COLO829 (cell line): ENCODE results near the gene FOXL1.
"Not testable (repeated sequence)": the region's sequence is repeated elsewhere in the genome, so short reads cannot be mapped to it uniquely, and the experiment has no call there.

Source experiments
- DNase-seq: peaks from one replicate; pipeline ENCODE4 v3.0.0; 2012; ENCODE audit warnings: low spot score

FOXL1 gene

DNA sequence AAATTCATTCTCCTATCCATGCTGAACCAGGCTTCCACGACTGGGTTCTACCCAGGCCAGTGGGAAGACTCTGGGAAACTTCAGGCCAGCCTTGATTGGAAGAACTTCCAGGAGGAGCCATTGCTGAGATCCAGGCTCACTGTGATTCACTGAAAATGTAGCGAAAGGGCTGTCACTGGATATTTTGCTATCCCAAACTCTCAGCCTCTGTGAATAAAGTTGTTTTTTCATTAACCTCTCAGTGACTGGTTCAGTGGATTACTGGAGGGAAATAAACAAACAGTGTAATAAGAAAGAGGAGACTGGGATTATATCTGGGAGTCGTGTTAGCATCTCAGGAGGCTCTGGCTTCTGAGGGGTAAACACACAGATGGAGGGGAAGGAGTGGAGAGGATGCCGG is 3.1 kb downstream of the FOXL1 start:
- no peak for DNase-seq

DNA sequence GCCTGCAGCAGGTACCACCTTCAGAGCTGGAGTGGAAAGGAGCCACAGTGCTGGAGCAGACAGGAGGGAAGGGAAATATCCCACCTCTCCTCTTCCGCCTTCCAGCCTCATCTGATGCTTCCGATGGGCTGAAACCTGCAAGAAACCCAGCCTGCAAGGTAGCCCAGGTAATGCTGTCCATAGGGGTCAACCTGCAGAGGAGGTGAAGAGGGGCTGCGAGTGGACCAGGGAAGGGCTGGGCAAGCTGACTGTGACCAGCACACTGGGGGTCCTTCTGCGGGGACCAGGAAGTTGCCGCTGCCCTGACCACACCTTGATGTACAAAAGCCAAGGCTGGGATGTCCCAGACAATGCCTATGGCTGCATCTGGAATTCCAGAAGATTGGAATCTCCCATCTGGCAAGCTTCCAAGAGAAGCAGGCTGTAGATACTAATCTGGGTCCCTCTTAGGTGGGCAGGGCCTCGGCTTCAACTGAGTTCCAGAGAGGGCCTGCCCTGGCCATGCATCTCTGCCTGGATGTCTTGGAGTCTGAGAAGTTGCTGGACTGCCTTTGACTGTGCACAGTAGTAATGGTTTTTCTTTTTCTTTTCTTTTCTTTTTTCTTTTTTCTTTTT is 5.8 kb downstream of the FOXL1 start:
- no peak for DNase-seq

DNA sequence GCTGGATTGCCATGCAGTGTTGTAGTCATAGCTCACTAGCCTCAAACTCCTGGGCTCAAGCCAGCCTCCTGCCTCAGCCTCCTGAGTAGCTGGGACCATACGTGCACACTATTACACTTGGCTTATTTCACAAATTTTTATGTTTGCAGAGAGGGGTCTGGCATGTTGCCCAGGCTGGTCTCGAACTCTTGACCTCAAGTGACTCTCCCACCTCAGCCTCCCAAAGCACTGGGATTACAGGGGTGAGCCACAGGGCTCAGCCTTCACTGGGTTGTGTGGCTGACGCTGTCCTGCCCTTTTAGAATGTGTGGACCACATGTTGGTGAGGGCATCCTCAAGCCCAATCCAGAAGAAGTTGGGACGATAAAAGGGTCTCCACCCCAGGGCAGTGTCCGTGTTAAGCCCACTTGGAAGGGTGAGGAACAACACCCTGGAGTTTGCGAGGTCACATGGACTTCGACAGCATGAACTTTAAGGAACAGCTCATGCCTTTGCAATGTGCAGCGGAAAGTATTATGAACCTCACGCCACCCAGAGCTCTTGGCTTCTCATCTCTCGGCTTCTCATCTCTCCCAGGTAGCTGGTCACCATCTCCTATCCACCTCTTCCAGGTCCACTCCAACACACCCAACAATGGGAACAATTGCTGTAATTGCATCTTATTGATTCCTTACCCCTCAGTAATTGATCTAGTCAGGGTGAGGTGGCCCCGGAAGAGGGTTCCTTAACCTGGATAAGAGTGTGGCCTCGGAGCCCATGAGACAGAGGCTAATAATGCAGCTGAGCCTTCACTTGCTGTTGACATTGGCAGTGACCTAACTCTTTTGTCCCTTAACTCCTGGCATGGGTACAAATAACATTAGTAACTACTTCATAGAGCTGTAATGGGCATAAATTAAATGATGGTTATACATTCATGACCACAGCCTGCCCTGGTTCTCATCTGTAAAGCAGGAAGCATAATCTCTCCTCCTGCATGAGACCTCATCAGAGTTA is 6.7 kb downstream of the FOXL1 start:
- DNase-seq = no peak

DNA sequence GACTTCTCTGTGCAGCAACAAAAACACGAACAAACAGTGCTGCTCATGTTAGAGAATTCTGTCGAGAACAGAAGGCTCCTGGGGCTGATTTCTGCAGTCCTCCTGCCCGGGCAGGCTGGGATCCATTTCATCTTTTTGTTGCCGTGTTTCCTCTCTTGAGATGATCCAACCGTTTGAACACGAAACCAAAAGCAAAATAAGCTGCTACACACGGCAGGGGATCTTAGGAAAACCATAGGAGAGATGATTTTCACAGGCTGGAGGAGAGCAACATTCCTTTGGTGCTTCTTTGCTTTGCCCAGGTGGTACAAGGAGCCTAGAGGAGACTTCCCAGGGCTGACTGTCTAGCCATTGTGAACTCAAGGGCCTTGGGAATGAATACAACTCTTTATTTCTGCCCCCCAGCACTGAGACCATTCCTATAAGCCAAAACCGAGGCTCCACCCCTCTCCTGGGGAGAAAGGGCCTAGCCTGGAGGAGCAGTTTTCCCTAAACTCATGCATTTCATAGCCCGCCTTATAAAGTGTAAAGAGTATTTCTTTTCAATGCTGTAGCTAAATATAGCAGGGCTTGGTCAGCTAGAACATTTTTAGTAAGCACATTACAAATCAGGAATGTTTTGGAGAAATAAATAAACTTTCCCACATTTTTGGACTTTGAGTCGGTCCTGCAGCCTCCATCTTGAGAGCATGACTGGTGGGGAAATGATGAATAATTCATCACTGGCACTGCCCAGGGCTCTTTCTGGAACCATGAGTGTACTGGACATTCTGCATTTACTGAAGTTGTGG is 7.7 kb downstream of the FOXL1 start:
- no peak for DNase-seq

DNA sequence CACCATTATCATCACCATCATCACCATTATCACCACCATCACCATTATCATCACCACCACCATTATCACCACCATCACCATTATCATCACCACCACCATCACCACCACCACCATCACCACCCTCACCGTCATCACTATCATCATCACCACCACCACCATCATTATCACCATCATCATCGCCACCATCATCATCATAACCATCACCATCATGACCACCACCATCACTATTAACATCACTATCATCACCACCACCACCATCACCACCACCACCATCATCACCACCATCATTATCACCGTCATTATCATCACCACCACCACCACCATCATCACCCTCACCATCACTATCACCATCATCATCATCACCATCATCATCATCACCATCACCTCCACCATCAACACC is 9.1 kb downstream of the FOXL1 start:
- DNase-seq = no peak

DNA sequence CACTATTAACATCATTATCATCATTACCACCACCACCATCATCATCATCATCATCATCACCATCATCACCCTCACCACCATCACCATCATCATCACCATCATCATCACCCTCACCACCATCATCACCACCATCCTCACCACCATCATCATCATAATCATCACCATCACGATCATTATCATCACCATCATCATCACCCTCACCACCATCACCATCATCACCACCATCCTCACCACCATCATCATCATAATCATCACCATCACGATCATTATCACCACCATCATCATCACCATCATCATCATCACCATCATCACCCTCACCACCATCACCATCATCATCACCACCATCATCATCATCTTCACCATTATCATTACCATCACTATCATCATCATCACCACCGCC is 9.6 kb downstream of the FOXL1 start:
- DNase-seq = not testable (repeated sequence)

DNA sequence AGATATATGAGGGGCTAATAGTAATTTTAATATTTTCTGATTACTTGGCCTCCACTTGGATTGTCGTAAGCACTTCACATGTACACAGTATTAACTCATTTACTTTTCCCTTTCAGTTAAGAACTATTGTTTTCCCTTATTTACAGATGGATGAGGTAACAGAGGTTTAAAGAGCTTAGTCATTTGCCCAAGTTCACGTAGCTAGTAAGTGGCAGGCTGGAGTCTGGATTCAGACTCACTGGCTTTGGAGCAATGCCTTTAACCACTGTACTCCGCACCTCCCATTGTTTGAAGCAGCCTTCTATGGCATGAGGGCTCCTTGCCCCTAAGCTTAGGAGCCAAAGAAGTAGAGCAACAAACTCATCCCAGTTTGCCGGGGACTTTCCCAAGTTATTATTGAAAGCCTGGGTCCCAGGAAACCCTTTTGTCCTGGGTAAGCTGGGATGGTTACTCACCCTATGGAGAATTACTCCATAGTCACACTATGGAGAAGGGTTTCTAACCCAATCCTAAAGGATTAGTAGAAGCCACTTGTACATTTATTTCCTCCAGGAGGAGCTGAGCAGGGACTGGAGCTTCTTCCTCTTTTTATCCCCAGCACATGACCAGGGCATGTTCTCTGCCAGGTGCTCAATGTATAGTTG is 12.3 kb downstream of the FOXL1 start:
- DNase-seq = no peak

DNA sequence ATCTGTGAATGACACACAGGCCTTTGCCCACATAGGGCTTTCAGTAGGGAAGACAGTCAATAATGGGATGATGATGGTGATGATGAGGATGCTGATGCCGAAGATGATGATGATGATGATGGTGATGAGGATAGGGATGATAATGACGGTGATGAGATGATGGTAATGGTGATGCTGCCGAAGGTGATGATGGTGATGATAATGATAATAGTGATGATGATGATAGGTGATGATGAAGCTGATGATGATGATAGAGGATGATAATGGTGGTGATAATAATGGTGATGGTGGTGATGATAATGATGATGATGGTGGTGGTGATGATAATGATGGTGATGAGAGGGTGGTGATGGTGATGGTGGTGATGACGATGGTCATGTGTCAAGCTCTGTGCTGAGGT is 12.9 kb downstream of the FOXL1 start:
- DNase-seq = no peak

DNA sequence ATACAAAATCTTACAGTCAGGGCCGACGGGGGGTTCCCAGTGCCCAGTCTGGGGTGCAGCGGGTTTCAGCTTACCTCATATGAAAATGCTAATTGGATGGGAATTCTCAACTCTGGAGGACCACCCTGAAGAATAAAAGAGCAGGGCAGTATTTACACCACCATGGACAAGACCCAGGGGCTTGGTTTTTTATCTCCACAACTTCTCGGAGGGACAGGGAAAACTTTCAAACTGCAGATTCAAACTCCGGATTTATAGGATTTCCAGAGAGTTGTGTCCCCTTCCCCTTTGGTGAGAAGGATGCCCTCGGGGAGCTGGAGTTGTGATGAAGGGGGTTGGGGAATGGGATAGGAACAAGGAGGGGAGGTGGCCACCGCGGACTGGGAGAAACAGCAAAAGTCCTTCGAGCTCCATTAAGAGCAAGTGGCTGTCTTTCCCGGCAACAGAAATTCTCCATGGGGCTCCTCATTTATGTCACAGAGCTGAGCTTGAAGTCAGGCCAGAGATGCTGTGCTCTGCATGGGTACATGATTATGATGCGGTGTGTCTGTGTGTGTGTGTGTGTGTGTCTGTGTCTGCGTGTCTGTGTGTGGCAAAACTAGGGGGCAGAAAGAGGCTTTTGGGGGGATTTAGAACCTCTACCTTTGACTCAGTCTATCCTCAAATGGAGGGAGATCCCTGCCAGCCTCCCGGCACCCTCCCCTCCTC is 15.7 kb downstream of the FOXL1 start:
- DNase-seq = no peak

DNA sequence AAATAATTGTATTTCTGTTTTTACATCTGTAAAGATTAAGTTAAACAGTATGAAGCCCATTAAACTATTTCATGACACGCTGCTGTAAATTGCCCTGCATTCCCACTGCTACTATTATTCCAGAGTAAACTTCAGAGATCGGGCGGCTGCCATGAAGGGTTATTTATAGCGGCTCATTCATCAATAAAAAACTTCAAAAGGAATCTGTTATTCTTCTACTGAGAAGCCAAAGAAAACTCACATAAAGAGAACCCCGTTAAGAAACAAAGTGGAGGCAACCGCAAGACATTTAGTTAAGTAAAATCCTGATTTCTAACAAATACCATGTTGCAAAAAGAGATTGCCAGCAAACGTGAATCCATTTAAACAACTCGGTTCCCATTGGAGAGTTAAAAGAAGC is 16.4 kb downstream of the FOXL1 start:
- no peak for DNase-seq

DNA sequence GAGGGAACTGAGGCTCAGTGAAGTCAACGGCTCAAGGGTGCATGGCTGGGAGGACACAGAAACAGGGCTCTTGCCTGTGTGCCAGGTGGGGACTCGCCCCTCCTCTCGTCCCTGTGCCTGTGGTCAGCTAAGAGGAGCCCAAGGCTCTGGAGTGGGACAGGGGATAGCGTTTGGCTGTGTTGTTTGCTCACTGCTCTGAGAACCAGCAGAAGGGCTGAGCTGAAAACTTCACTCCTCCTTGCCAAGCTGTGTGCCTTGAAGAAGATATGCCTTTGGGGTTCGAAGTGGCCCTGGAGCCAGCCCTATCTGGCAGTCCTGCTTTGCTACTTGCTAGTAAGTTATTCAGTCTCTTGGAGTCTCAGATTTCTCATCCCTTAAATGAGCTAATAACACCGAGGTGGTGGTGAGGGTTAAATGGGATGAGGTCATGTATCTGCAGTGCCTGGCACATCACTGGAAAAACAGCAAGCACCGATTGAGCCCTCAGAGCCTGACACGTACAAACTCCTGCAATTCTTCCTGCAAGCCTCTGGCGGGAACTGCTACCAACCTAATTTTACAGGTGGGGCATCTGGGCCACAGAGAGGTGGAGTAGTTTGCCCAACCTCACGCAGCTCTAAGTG is 17.7 kb downstream of the FOXL1 start:
- no peak for DNase-seq

DNA sequence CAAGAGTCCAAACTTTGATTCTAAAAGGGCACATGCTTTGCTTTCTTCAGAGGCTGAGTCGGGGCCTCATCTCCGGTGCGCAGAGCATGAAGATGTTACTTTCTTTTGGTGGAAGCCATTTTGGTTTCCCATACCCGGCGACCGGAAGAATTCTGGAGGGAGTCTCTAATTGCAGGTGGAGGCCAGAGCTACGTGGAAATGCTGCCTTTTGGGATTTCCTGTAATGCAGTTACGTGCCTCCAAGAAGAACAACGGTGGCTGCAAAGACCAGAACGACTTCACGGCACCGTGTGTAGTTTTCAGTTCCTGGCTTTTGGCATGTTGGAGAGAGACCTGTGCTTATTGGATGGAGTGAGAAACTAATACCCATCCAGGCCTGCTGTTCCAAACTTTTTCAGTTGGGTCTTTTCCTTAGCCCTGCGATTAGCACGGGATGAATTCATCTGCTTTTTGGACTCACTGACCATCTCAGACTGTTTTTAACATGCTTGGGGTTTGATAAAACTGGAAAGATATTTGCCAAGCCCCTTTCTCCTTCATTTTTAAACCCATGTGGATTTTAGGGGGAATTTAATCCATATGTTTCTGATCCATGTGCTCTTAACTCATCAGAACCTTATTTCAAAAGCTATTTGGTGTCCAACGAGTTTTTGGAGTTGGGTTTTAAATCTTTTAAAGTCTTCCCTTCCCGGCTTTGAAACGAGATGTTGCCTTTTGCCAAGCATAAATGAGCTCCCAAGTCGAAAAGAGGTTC is 19.0 kb downstream of the FOXL1 start:
- DNase-seq = no peak

DNA sequence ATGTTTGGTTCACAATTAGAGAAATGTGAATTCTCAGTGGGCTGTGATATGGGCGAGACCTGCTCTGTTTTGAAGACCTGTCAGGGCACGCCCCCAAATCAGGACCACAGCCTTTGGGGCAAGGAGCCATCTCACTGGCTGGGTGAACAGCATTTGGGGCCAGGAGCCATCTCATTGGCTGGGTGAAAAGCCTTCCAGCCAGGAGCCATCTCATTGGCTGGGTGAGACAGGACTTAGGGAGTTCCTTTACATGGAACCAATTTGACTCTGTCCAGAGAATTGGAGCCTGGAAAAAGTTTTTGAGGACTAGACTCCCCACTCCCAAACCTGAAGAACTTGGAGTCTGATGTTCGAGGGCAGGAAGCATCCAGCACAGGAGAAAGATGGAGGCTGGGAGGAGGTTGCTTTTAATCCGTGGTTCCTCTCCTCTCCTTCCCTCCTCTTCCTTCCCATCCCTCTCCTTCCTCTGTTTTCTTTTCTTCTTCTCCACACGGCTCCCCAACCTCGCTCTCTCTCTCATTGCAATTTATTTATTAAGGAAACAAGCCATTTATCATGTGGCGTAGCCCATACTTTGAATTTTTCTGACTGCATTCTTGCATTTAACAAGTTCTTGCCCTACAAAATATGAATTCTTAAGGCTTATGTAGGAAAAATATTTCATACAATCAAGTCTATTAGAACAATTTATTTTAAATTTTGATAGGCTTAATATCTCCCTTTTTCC is 19.7 kb downstream of the FOXL1 start:
- DNase-seq = no peak

DNA sequence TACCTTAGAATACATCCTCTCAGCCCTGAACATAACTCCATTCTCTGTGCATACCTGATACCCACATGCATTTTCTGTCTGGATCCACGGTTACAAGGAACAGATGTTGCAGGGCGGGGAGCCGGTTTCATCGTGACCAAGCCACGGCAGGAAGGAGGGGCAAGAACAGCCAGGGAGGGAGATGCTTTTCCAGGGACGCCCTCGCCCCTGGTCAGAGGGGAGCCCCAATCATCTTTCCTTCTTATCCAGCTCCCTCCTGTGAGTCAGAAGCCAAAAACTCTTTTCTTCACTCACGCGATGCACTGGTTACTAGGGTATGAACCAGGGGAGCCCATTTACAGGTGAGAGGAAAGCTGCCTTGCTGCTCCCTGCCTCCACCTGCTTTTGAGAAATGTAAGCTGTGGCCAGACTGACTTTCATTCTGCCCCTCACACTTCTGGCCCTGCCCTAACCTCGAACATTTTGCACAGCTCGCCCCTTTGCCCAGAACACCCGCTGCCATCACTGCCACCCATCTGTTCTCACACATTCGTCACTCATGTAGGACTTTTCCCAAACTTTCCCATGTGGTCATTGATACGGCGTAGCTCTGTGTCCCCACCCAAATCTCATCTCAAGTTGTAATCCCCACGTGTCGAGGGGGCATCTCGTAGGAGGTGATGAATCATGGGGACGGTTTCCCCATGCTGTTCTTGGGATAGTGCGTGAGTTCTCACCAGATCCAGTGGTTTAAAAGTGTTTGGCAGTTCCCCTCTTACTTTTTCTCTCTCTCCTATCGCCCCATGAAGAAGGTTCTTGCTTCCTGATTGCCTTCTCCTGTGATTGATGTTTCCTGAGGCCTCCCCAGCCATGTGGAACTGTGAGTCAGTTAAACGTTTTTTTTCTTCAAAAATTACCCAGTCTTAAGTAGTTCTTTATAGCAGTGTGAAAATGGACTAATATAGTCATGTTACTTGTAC is 20.5 kb downstream of the FOXL1 start:
- DNase-seq = no peak

DNA sequence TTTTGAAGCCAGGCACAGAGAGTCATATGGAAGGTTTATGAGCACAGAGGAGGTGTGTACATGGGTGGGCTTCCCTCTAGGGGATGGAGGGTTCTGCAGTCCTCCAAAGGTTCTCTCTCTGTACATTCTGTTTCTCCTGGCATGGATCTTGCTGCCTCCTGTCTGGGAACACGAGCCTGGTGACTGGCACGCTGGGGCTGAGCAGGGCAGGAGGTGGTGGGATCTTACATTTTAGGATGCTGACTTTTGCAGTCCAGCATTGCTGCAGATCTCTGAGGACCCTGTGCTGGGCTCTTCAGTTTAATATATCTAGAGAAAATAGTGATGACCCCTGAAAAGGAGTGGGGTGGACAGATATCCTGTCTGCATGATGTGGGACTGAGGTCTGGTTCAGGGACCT is 23.0 kb downstream of the FOXL1 start:
- DNase-seq = no peak

DNA sequence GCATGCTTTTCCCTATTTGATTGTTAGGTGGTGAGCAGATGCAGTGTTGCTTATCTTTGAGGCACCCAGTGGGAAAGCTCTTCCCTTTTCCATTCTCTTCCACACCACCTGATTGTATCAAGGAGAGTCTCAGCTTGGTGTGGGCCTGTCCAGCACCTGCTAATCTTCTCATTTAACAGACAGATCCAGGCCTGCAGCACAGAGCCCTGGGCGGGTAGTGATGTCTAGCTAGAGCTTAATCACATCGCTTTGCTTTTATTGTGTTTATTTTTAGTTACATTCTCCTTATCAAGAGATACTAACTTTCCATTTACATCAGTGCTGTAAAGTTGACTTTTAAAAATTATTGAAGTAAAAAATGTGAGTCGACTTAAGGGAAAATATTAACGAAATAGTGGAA is 24.2 kb downstream of the FOXL1 start:
- no peak for DNase-seq

DNA sequence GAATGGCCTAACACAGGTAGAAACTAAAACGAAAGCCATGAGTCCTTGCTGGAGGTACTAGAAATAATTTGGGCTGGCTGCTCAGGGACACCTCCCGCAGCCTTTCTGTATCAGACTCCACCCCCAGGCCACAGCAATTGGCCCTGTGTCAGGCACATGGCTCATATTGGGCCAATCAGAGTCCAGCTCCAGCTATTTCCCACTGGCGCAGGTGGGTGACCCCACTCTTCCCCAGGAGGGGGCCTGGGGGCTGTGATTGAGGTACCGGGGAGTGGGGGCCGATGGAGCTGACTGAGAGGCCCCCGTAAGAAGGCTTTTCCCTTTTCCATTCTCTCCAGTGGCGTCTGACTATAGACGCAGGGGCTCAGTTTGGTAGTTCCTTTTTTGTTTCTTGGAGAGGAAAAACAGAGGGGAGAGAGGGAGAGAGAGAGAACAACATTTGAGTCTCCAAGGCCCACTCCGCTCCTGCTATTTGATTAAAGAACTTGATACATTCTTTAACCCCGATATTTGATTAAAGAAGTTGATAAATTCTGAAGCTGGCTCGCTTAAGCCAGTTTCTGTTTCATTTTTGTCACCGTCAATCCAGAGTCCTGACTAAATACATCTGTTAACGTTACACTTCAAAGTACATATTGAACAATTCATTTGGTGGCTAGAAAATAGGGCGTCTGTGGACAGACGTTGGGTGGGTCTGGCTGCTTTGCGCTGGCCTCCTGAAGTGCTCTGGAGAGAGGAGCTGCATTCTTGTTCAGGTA is 26.3 kb downstream of the FOXL1 start:
- DNase-seq = no peak

DNA sequence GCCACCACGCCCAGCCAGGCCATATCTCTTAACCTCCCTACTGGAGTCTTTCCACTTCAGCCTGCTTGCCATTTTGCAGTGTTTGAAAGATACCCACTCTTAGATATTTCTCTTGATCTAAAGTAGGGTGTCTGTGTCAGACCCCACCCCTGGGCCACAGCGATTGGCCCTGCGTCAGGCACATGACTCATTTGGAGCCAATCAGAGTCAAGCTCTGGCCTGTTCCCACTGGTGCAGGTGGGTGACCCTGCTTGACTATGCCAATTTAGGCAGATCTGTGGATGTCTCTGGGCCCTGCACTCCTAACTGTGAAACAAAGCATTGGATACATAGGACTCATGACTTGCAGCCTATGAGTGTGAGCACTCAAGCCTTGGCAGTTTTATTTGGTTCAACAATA is 27.6 kb downstream of the FOXL1 start:
- no peak for DNase-seq
